Subcutaneous adipose tissue (tissue), 4 donors: ENCODE data around the gene PARP11. TPM values are rescaled to one million over a fixed set of nuclear protein-coding genes. Genes with fewer than 3 reads are reported as not detected.

Experiments
- total RNA-seq, 4 donors: library from RNA; depleted of rRNA; stranded (reverse); fragments of >200 nt; gene quantifications; one replicate each; pipeline ENCODE4 v1.1.0, GENCODE V29; 2016
- TF ChIP-seq, protein P1 (sequence below): fragments of 450-650 bp; IDR thresholded peaks from one replicate; pipeline ENCODE4 v1.5.1; 2016; ENCODE audit warnings: low read depth, mild to moderate bottlenecking, control low read depth, antibody characterized with exemption, moderate library complexity

Gene PARP11
- total RNA-seq, 4 donors from 2014 or later: 5.3 to 10.3 (median 8.6) TPM

DNA sequence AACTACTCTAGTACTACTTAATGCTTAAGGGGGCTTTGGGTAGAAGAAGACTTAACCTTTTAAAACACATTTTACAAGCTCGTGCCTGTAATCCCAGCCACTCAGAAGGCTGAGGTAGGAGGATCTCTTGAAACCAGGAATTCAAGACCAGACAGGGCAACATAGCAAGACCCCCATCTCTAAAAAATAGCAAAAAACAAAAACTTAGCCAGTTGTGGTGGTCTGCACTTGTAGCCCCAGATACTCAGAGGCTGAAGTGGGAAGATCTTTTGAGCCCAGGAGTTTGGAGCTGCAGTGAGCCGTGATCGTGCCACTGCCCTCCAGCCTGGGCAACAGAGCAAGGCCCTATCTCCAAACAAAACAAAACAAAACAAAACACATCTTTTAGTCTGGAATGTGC, 39.7 kb upstream of the PARP11 start:
- TF ChIP-seq, protein P1, sequence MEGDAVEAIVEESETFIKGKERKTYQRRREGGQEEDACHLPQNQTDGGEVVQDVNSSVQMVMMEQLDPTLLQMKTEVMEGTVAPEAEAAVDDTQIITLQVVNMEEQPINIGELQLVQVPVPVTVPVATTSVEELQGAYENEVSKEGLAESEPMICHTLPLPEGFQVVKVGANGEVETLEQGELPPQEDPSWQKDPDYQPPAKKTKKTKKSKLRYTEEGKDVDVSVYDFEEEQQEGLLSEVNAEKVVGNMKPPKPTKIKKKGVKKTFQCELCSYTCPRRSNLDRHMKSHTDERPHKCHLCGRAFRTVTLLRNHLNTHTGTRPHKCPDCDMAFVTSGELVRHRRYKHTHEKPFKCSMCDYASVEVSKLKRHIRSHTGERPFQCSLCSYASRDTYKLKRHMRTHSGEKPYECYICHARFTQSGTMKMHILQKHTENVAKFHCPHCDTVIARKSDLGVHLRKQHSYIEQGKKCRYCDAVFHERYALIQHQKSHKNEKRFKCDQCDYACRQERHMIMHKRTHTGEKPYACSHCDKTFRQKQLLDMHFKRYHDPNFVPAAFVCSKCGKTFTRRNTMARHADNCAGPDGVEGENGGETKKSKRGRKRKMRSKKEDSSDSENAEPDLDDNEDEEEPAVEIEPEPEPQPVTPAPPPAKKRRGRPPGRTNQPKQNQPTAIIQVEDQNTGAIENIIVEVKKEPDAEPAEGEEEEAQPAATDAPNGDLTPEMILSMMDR: no peak

DNA sequence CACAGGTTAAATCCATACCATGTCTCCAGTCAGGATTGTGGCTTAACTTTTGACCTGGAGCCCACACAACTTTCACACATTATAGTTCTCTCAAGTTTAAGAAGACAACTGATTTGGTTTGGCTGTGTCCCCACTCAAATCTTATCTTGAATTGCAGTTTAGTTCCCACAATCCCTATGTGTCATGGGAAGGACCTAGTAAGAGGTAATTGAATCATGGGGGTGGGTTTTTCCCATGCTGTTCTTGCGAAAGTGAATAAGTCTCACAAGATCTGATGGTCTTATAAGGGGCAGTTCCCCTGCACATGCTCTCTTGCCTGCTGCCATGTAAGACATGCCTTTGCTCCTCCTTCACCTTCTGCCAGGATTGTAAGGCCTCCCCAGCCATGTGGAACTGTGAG, 38.2 kb upstream of the PARP11 start:
- TF ChIP-seq, protein P1: no peak

DNA sequence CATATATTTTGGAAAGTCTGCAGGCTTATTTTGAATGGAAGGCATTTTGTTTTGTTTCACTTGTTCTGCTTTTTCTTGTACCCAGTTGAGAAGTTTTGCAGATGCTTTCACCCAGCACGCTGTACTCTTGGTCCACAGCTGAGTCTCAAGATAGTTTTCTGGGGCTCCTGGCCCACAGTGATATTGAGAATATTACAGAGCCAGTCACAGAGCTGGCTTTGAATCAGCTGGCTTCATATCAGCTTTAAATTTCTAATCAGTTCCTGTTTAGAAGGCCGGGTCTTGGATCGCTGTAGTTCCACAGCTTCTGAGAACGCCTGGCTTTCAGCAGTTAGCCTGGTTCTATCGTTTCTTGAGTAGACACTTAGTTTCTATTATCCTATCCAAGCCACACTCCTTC, 32.5 kb upstream of the PARP11 start:
- TF ChIP-seq, protein P1: no peak

DNA sequence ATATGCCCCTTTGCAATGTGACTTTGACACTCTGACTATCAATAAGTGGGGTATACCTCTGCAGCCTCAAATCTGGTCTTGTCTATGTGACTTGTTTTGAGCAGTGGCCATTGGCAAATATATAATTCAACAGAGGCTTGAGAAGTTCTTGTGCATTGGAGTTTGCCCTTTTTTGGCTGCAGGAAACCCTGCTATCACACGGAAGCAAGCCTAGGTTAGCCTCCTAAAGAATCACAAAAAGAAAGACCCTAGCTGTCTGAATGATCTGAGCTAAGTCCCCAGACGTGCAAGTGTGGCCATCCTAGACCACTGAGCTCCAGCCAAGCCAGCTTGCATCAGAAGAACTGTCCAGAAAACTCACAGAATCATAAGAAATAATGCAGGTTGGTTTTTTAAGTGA, 31.8 kb upstream of the PARP11 start:
- TF ChIP-seq, protein P1: no peak

DNA sequence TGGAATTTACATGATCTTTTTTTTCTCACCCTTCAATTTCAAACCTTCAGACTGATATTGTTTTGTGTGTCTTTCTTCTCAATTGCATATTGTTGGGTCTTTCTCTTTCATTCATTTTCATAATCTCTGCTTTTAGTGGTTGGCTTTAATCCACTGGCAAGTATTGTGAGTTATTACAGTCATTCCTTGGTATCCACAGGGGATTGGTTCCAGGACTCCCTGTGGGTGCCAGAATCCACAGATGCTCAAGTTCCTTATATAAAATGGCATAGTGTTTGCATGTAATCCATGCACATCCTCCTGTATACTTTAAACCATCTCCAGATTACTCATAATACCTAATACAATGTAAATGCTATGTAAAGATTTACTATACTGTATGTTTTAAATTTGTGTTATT, 29.7 kb upstream of the PARP11 start:
- TF ChIP-seq, protein P1: no peak

DNA sequence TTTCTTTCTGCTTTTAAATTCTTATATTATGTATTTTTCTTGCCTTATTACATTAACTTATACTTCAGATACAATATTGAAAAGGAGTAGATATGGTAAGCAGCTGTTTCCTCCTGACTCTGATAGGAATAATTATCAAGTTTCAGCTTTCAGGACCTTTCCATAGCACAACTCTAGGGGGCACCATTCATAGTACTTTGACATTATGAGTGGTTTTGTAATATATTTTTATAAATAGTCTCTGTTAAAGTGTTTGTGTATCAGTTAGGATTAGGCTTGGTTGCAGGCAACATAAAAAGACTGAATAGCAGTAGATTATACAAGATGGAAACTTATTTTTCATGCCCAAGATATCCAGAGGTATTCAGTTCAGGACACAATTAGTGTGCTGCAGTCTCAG, 27.9 kb upstream of the PARP11 start:
- TF ChIP-seq, protein P1: no peak

DNA sequence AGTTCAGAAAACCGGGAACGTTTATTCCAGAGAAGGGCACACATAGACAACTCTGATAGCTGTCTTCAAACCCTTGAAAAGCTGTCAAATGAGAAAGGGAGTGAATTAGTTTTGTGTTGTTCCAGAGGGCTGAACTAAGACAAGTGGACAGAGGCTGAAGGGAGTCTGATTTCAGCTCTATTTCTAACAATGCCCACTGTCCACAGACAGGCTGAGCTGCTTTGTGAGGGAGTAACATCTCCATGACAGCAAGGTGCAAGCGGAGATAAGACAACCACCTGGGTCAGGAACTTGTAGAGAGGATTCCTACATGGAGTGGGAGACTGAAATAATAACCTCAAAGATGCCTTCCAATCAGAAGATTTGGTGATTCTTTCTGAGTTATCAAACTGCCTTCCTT, 25.6 kb upstream of the PARP11 start:
- TF ChIP-seq, protein P1: no peak
